BLaER1 treated with 17β-estradiol and CSF1 and Interleukin-3, amounts not matched to agents 10 nM and 100 nM (cell line): ENCODE results near the gene SEMA6A.

Source experiments
- H3K27ac ChIP-seq, 11 experiments: shearing (Covaris generic); formaldehyde crosslinking; 2 replicates each; pipeline ENCODE4 v1.8.1; 2022
- H3K27me3 ChIP-seq, 11 experiments: shearing (Covaris generic); formaldehyde crosslinking; 2 replicates each; pipeline ENCODE4 v1.8.1; 2022
- H3K36me3 ChIP-seq, 11 experiments: shearing (Covaris generic); formaldehyde crosslinking; 2 replicates each; pipeline ENCODE4 v1.8.1; 2022
- H3K4me1 ChIP-seq, 10 experiments: shearing (Covaris generic); formaldehyde crosslinking; 2 replicates each; pipeline ENCODE4 v1.8.1; 2022
- H3K4me2 ChIP-seq, 11 experiments: shearing (Covaris generic); formaldehyde crosslinking; 2 replicates each; pipeline ENCODE4 v1.8.1; 2022
- H3K4me3 ChIP-seq, 10 experiments: shearing (Covaris generic); formaldehyde crosslinking; 2 replicates each; pipeline ENCODE4 v1.8.1; 2022
- H3K9ac ChIP-seq, 11 experiments: shearing (Covaris generic); formaldehyde crosslinking; 2 replicates each; pipeline ENCODE4 v1.8.1; 2022
- H3K9me3 ChIP-seq, 11 experiments: shearing (Covaris generic); formaldehyde crosslinking; replicated peaks in 1 of 11; 2 replicates each; pipeline ENCODE4 v1.8.1; 2022
- H4K20me1 ChIP-seq, 11 experiments: shearing (Covaris generic); formaldehyde crosslinking; 2 replicates each; pipeline ENCODE4 v1.8.1; 2022
- Cebpa-rat ChIP-seq, 11 experiments: shearing (Covaris generic); IDR thresholded peaks; 2 replicates each; pipeline ENCODE4 v1.8.1; 2022

The SEMA6A gene

GRCh38 chr5:116442931-116443551, 131.6 kb downstream of the SEMA6A start:
- Histone ChIP-seq H3K4me2 (peak overlapping the region in 2 of 11 experiments; percentile 33 to 83; a peak in 2 of 22 replicates), H4K20me1 (no peaks in the 10 kb centered on the region; a peak in 1 of 22 replicates), H3K9ac (no peak overlapping the region), H3K27me3 (no peaks in the 10 kb centered on the region), H3K36me3 (peaks cover 7 to 20% (median 17%) of the 10 kb centered on the region in 11 experiments; a peak in 17 of 22 replicates), H3K9me3 (peaks cover 12 to 21% (median 17%) of the 10 kb centered on the region in 11 experiments; a peak in 19 of 22 replicates), H3K27ac (no peak overlapping the region), H3K4me3 (no peak overlapping the region), H3K4me1 (peaks cover 7 to 51% (median 35%) of the 10 kb centered on the region in 10 experiments; a peak in 18 of 20 replicates)
- no peak for TF ChIP-seq Cebpa-rat (IDR thresholded peaks at IDR 0.05)

GRCh38 chr5:116442095-116442534, 132.5 kb downstream of the SEMA6A start:
- no peak for TF ChIP-seq Cebpa-rat (IDR thresholded peaks at IDR 0.05)
- Histone ChIP-seq H3K4me1 (peaks cover 7 to 60% (median 44%) of the 10 kb centered on the region in 10 experiments; a peak in 18 of 20 replicates), H3K9me3 (peaks cover 8 to 15% (median 11%) of the 10 kb centered on the region in 11 experiments; a peak in 19 of 22 replicates), H3K9ac (no peak overlapping the region), H4K20me1 (no peaks in the 10 kb centered on the region; a peak in 1 of 22 replicates), H3K4me2 (peak overlapping the region in 5 of 11 experiments; percentile 9 to 88 (median 33); a peak in 6 of 22 replicates), H3K4me3 (no peak overlapping the region), H3K36me3 (peaks cover 7 to 14% (median 10%) of the 10 kb centered on the region in 11 experiments; a peak in 16 of 22 replicates), H3K27ac (no peak overlapping the region; a peak in 1 of 22 replicates), H3K27me3 (no peaks in the 10 kb centered on the region)

GRCh38 chr5:116441223-116441622, 133.4 kb downstream of the SEMA6A start:
- H3K36me3 ChIP-seq = peaks cover 0 to 5% (median 1%) of the 10 kb centered on the region in 11 experiments; a peak in 8 of 22 replicates
- peaks cover 7 to 69% (median 47%) of the 10 kb centered on the region in 10 experiments; a peak in 18 of 20 replicates for H3K4me1 ChIP-seq
- H3K27me3 ChIP-seq = no peaks in the 10 kb centered on the region
- H4K20me1 ChIP-seq = no peaks in the 10 kb centered on the region; a peak in 1 of 22 replicates
- 0 out of 22 replicates have a peak overlapping the region, but pooled peaks of 1 of the 11 experiments have one; percentile 8 for H3K9ac ChIP-seq
- peak overlapping the region in 1 of 11 experiments; percentile 77; a peak in 1 of 22 replicates for H3K27ac ChIP-seq
- no peak for TF ChIP-seq Cebpa-rat (IDR thresholded peaks at IDR 0.05)
- H3K9me3 ChIP-seq = peaks cover 0 to 6% (median 2%) of the 10 kb centered on the region in 11 experiments; a peak in 19 of 22 replicates
- peak overlapping the region in 8 of 11 experiments; percentile 69 to 92 (median 84); a peak in 14 of 22 replicates for H3K4me2 ChIP-seq
- no peak overlapping the region for H3K4me3 ChIP-seq

GRCh38 chr5:116440457-116441001, 134.1 kb downstream of the SEMA6A start:
- H3K4me3 ChIP-seq = no peak overlapping the region
- no peak for TF ChIP-seq Cebpa-rat (IDR thresholded peaks at IDR 0.05)
- H3K4me1 ChIP-seq = peaks cover 7 to 73% (median 47%) of the 10 kb centered on the region in 10 experiments; a peak in 18 of 20 replicates
- no peaks in the 10 kb centered on the region for H3K27me3 ChIP-seq
- H3K36me3 ChIP-seq = peaks cover 0 to 9% (median under 1%) of the 10 kb centered on the region in 11 experiments; a peak in 4 of 22 replicates
- no peaks in the 10 kb centered on the region; a peak in 1 of 22 replicates for H4K20me1 ChIP-seq
- H3K4me2 ChIP-seq = peak overlapping the region in 8 of 11 experiments; percentile 69 to 92 (median 84); a peak in 16 of 22 replicates
- H3K27ac ChIP-seq = peak overlapping the region in 3 of 11 experiments; percentile 14 to 77 (median 76); a peak in 4 of 22 replicates
- peaks cover 0 to 9% (median 2%) of the 10 kb centered on the region in 11 experiments; a peak in 7 of 22 replicates for H3K9me3 ChIP-seq
- H3K9ac ChIP-seq = 0 out of 22 replicates have a peak overlapping the region, but pooled peaks of 2 of the 11 experiments have one; percentile 6 to 10

GRCh38 chr5:116439905-116440304, 134.7 kb downstream of the SEMA6A start:
- H4K20me1 ChIP-seq = no peaks in the 10 kb centered on the region; a peak in 1 of 22 replicates
- peak overlapping the region in 5 of 11 experiments; percentile 14 to 77 (median 74); a peak in 8 of 22 replicates for H3K27ac ChIP-seq
- no peak for TF ChIP-seq Cebpa-rat (IDR thresholded peaks at IDR 0.05)
- H3K9ac ChIP-seq = peak overlapping the region in 1 of 11 experiments; percentile 72; a peak in 1 of 22 replicates
- H3K27me3 ChIP-seq = no peaks in the 10 kb centered on the region
- peaks cover 7 to 73% (median 47%) of the 10 kb centered on the region in 10 experiments; a peak in 18 of 20 replicates for H3K4me1 ChIP-seq
- H3K4me3 ChIP-seq = no peak overlapping the region
- peaks cover 0 to 12% (median 7%) of the 10 kb centered on the region in 11 experiments; a peak in 5 of 22 replicates for H3K36me3 ChIP-seq
- peak overlapping the region in 9 of 11 experiments; percentile 43 to 92 (median 83); a peak in 16 of 22 replicates for H3K4me2 ChIP-seq
- H3K9me3 ChIP-seq = peaks cover 0 to 15% (median 6%) of the 10 kb centered on the region in 11 experiments; a peak in 10 of 22 replicates

- Histone ChIP-seq H3K4me1 (peaks cover 7 to 73% (median 47%) of the 10 kb centered on the region in 10 experiments; a peak in 18 of 20 replicates), H3K27ac (peak overlapping the region in 6 of 11 experiments; percentile 7 to 77 (median 71); a peak in 11 of 22 replicates), H4K20me1 (no peaks in the 10 kb centered on the region), H3K4me3 (peak overlapping the region in 3 of 10 experiments; percentile 21 to 43 (median 22); a peak in 3 of 20 replicates), H3K9me3 (peaks cover 0 to 22% (median 9%) of the 10 kb centered on the region in 11 experiments; a peak in 12 of 22 replicates), H3K9ac (peak overlapping the region in 5 of 11 experiments; percentile 29 to 72 (median 59); a peak in 8 of 22 replicates), H3K4me2 (peak overlapping the region; percentile 24 to 92 (median 78); a peak in 20 of 22 replicates), H3K27me3 (no peaks in the 10 kb centered on the region), H3K36me3 (peaks cover 0 to 12% (median 7%) of the 10 kb centered on the region in 11 experiments; a peak in 6 of 22 replicates)
- TF ChIP-seq Cebpa-rat (IDR thresholded peaks at IDR 0.05) = peak in 3 of 11 experiments; percentile 42 to 74 (median 50); a peak in 3 of 22 replicates
Measured at GRCh38 chr5:116438979-116439554, 135.6 kb downstream of the SEMA6A start.

- no peaks in the 10 kb centered on the region for H3K27me3 ChIP-seq
- H3K9ac ChIP-seq = peak overlapping the region in 3 of 11 experiments; percentile 59 to 72 (median 61); a peak in 5 of 22 replicates
- peak overlapping the region; percentile 24 to 92 (median 78); a peak in 17 of 22 replicates for H3K4me2 ChIP-seq
- H3K4me3 ChIP-seq = no peak overlapping the region
- peak overlapping the region in 6 of 11 experiments; percentile 7 to 77 (median 71); a peak in 11 of 22 replicates for H3K27ac ChIP-seq
- peaks cover 0 to 12% (median 7%) of the 10 kb centered on the region in 11 experiments; a peak in 6 of 22 replicates for H3K36me3 ChIP-seq
- H3K9me3 ChIP-seq = peaks cover 0 to 27% (median 10%) of the 10 kb centered on the region in 11 experiments; a peak in 12 of 22 replicates
- no peaks in the 10 kb centered on the region for H4K20me1 ChIP-seq
- no peak for TF ChIP-seq Cebpa-rat (IDR thresholded peaks at IDR 0.05)
- H3K4me1 ChIP-seq = peaks cover 7 to 72% (median 47%) of the 10 kb centered on the region in 10 experiments; a peak in 18 of 20 replicates
Measured at GRCh38 chr5:116437922-116438578, 136.6 kb downstream of the SEMA6A start.
